ENCODE results near the gene AK5.

The AK5 gene

DNA sequence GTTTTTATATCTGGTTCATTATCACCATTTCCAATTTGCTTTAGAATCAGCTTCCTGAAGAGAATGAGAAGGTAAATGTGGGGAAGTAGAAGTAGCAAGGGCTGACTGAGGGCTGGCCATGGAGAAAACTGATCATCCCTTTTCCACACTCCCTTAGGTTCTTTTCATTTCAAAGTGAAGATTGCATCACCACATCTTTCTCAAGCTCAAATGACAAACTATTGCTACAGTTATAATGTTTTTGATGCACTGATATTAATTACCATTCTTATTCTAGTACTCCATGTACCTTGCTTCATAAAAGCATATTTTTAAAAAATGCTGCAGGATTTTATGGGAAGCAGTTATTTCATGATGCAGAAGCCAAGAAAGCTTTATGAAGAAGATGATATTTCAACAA, 7.9 kb upstream of the AK5 start:
- TF ChIP-seq, protein P1, sequence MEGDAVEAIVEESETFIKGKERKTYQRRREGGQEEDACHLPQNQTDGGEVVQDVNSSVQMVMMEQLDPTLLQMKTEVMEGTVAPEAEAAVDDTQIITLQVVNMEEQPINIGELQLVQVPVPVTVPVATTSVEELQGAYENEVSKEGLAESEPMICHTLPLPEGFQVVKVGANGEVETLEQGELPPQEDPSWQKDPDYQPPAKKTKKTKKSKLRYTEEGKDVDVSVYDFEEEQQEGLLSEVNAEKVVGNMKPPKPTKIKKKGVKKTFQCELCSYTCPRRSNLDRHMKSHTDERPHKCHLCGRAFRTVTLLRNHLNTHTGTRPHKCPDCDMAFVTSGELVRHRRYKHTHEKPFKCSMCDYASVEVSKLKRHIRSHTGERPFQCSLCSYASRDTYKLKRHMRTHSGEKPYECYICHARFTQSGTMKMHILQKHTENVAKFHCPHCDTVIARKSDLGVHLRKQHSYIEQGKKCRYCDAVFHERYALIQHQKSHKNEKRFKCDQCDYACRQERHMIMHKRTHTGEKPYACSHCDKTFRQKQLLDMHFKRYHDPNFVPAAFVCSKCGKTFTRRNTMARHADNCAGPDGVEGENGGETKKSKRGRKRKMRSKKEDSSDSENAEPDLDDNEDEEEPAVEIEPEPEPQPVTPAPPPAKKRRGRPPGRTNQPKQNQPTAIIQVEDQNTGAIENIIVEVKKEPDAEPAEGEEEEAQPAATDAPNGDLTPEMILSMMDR (IDR thresholded peaks at IDR 0.05; ENCODE audit: insufficient read depth, low read length, poor library complexity, severe bottlenecking): no peak
- TF ChIP-seq EZH2phosphoT487 (conservative IDR thresholded peaks at IDR 0.05; ENCODE audit: low read length): no peak
- H3K36me3 ChIP-seq (ENCODE audit: low read length): no peaks in the 10 kb centered on the region
- H3K9ac ChIP-seq (ENCODE audit: low read length): no peak overlapping the region
- no peaks in the 10 kb centered on the region for H3K79me2 ChIP-seq (ENCODE audit: insufficient read depth, low read length)
- H2AFZ ChIP-seq (ENCODE audit: low read depth, low read length, severe bottlenecking): no peak overlapping the region
- H3K4me3 ChIP-seq (ENCODE audit: insufficient read depth, low read length, poor library complexity, severe bottlenecking): no peak overlapping the region
- H3K4me2 ChIP-seq (ENCODE audit: low read depth, low read length, poor library complexity, severe bottlenecking): no peak overlapping the region
- H3K9me3 ChIP-seq (ENCODE audit: insufficient read depth, low read length): no peaks in the 10 kb centered on the region
- H3K9me2 ChIP-seq (replicated peaks; ENCODE audit: insufficient read depth, low read length): no peaks in the 10 kb centered on the region
- no peak overlapping the region for H3K27ac ChIP-seq (ENCODE audit: low read depth, low read length)
- no peaks in the 10 kb centered on the region for H4K20me1 ChIP-seq (ENCODE audit: low read depth, low read length)
- no peaks in the 10 kb centered on the region for H3K27me3 ChIP-seq (ENCODE audit: low read length)
- no peaks in the 10 kb centered on the region for H3F3A ChIP-seq (ENCODE audit: insufficient read depth)

DNA sequence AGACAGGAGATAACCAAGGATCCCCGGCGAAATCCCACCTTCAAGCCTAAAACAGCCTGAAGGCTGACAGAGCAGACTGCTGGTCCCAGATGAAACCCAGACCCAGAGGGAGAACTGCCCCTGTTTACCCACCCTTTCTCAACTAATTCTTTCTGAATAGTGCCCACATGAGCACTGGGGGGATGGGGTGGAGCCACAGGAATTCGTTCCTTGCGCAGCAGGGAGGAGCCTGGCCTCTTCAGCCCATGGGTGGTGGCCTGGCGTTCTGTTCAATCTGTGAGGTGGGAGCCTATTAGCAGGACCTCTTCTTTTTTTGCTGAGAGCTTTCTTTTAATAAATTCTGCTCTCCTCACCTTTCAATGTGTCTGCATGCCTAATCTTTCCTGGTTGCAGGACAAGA, 6.6 kb upstream of the AK5 start:
- H3K27ac ChIP-seq (ENCODE audit: low read depth, low read length): no peak overlapping the region
- H3K9me3 ChIP-seq (ENCODE audit: insufficient read depth, low read length): no peaks in the 10 kb centered on the region
- no peak overlapping the region for H3K4me3 ChIP-seq (ENCODE audit: insufficient read depth, low read length, poor library complexity, severe bottlenecking)
- TF ChIP-seq, protein P1 (IDR thresholded peaks at IDR 0.05; ENCODE audit: insufficient read depth, low read length, poor library complexity, severe bottlenecking): no peak
- TF ChIP-seq EZH2phosphoT487 (conservative IDR thresholded peaks at IDR 0.05; ENCODE audit: low read length): no peak
- H3K79me2 ChIP-seq (ENCODE audit: insufficient read depth, low read length): no peaks in the 10 kb centered on the region
- no peaks in the 10 kb centered on the region for H3K9me2 ChIP-seq (replicated peaks; ENCODE audit: insufficient read depth, low read length)
- no peak overlapping the region for H3K4me2 ChIP-seq (ENCODE audit: low read depth, low read length, poor library complexity, severe bottlenecking)
- H2AFZ ChIP-seq (ENCODE audit: low read depth, low read length, severe bottlenecking): no peak overlapping the region
- no peaks in the 10 kb centered on the region for H4K20me1 ChIP-seq (ENCODE audit: low read depth, low read length)
- no peaks in the 10 kb centered on the region for H3K36me3 ChIP-seq (ENCODE audit: low read length)
- H3K9ac ChIP-seq (ENCODE audit: low read length): no peak overlapping the region
- no peaks in the 10 kb centered on the region for H3K27me3 ChIP-seq (ENCODE audit: low read length)
- H3F3A ChIP-seq (ENCODE audit: insufficient read depth): no peaks in the 10 kb centered on the region

DNA sequence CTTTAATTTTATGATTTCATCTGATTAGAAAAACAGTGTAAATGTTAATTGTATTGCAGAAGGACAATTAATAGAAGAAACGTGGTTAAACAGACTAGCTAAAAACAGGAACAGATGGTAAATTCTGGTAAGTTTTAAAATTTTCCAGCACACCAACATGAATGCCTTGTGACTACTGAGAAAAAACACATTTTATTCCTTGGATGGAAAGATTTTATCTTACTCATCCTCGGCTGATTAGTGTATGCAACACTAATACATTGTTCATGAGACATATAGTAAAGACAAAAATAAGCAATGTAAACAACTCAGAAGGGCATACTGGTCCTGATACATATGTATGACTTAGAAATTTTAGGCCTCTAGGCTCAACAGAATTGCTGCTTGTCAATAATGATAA, 4.9 kb upstream of the AK5 start:
- no peaks in the 10 kb centered on the region for H3K27me3 ChIP-seq (ENCODE audit: low read length)
- no peak for TF ChIP-seq EZH2phosphoT487 (conservative IDR thresholded peaks at IDR 0.05; ENCODE audit: low read length)
- TF ChIP-seq, protein P1 (IDR thresholded peaks at IDR 0.05; ENCODE audit: insufficient read depth, low read length, poor library complexity, severe bottlenecking): no peak
- H3K79me2 ChIP-seq (ENCODE audit: insufficient read depth, low read length): no peaks in the 10 kb centered on the region
- no peak overlapping the region for H3K4me2 ChIP-seq (ENCODE audit: low read depth, low read length, poor library complexity, severe bottlenecking)
- H2AFZ ChIP-seq (ENCODE audit: low read depth, low read length, severe bottlenecking): no peak overlapping the region
- H3F3A ChIP-seq (ENCODE audit: insufficient read depth): 0 out of 2 replicates have a peak, but pooled peaks cover 3% of the 10 kb centered on the region
- no peaks in the 10 kb centered on the region for H4K20me1 ChIP-seq (ENCODE audit: low read depth, low read length)
- H3K36me3 ChIP-seq (ENCODE audit: low read length): no peaks in the 10 kb centered on the region
- no peaks in the 10 kb centered on the region for H3K9me2 ChIP-seq (replicated peaks; ENCODE audit: insufficient read depth, low read length)
- H3K4me3 ChIP-seq (ENCODE audit: insufficient read depth, low read length, poor library complexity, severe bottlenecking): no peak overlapping the region
- no peak overlapping the region for H3K27ac ChIP-seq (ENCODE audit: low read depth, low read length)
- no peaks in the 10 kb centered on the region for H3K9me3 ChIP-seq (ENCODE audit: insufficient read depth, low read length)
- no peak overlapping the region for H3K9ac ChIP-seq (ENCODE audit: low read length)
